GM21528 (cell line): ENCODE data around the gene NFE2.
"Not testable (repeated sequence)": the region's sequence is repeated elsewhere in the genome, so short reads cannot be mapped to it uniquely, and the experiment has no call there.

Experiments used
- ATAC-seq: cut with Tn5 transposase; IDR thresholded peaks from one replicate; pipeline ENCODE4 v1.9.1; 2021; ENCODE audit warnings: mild to moderate bottlenecking, moderate library complexity; ENCODE audit not compliant: unreplicated experiment, low FRiP score

NFE2 gene

DNA sequence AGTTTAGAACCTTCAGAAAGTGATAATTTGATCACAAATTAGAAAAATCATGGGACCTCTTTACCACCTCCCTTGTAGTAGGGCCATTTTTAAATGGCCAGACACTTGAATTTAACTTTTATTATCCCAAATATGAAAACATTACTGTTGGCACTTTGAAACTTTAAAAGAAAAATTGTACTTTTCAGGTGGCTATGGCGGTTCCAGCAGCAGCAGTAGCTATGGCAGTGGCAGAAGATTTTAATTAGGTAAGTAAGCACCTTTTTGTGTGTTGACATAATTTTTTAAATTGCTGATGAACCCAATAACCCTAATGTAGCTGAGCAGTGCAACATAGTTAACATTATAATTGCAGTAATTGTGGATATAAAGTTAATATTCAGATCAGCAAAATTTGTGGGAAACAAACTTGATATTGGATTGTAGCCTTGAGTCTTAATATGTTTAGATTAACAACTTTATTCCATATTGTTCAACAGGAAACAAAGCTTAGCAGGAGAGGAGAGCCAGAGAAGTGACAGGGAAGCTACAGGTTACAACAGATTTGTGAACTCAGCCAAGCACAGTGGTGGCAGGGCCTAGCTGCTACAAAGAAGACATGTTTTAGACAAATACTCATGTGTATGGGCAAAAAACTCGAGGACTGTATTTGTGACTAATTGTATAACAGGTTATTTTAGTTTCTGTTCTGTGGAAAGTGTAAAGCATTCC is 16.6 kb downstream of the NFE2 start:
- not testable (repeated sequence) for ATAC-seq

DNA sequence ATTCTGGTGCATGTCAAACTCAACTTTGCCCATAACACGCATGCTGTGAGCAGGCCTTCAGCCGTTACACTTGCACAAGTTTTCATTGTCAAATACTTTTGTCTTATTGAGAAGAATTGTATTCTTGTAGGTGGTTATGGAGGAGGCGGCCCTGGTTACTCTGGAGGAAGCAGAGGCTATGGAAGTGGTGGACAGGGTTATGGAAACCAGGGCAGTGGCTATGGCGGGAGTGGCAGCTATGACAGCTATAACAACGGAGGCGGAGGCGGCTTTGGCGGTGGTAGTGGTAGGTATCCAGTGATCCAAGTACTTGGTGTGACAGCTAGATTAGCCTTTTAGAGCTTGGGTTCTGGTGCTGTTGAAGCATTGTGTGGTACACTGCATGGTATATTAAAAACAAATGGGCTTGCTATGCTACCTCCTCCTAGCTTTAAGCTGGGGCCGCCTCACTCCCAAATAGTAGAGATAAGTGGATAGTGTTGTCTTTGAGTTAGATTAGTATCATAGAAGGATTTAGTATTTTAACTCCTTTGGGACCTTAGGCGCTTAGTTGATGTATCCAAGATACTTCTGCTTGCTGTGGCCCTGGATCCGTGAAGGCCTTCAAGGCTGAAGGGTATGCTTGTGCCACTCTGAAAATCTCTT is 17.7 kb downstream of the NFE2 start:
- no peak for ATAC-seq

DNA sequence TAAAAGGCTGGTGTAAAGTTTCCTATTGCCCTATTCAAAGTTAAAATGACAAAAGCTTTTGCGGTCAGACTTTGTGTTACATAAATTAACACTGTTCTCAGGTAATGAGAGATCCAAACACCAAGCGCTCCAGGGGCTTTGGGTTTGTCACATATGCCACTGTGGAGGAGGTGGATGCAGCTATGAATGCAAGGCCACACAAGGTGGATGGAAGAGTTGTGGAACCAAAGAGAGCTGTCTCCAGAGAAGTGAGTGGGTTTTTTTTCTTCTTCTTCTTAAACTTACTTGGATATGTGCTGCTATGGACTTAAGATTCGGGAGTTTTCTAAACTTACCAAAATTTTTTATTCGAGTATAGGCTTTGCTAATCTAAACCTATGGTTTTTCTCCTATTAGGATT is 19.1 kb downstream of the NFE2 start:
- not testable (repeated sequence) for ATAC-seq

DNA sequence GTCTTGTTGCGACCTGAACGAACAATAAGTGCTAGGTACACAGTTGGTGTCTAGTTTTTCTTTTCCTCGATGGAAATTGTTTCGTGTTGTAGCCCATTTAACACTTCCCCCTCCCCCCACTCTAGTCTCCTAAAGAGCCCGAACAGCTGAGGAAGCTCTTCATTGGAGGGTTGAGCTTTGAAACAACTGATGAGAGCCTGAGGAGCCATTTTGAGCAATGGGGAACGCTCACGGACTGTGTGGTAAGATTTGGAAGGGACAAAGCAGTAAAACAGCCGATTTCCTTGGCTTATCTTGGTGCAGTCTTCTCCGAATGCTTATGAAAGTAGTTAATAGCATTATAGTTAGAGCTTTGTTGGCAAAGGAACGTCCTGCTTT is 19.6 kb downstream of the NFE2 start:
- not testable (repeated sequence) for ATAC-seq

DNA sequence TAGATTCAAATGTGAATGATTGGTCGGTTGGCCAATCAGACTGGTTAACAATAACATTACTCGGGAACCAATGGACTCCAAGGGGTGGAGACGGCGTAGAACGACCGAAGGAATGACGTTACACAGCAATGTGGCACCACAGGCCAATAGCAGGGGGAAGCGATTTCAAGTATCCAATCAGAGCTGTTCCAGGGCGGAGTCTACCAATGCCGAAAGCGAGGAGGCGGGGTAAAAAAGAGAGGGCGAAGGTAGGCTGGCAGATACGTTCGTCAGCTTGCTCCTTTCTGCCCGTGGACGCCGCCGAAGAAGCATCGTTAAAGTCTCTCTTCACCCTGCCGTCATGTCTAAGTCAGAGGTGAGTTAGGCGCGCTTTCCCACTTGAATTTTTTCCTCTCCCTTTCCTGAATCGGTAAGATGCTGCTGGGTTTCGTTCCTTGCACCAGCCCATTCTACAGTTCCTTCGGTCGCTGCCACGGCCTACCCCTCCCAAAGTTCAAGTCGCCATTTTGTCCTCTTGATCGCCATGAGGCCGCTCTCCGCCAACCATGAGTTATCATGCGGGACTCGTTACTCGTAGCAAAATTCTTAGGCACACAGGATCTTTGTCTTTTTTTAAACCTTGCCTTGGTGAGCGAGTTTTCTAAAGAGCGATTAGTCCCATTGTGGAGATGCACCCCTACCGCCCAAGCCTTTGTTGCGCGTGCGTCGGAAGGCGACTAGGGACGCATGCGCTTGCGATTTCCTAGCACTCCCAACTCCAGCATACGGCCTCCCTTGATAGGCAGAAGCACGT is 20.2 kb downstream of the NFE2 start, which contains the start of gene HNRNPA1:
Gene HNRNPA1, plus strand, starts transcription at position 259 of the 793 bp plus-strand sequence. Its CDS starts 82 bp downstream, at position 341.
- ATAC-seq, result peak; percentile 88

DNA sequence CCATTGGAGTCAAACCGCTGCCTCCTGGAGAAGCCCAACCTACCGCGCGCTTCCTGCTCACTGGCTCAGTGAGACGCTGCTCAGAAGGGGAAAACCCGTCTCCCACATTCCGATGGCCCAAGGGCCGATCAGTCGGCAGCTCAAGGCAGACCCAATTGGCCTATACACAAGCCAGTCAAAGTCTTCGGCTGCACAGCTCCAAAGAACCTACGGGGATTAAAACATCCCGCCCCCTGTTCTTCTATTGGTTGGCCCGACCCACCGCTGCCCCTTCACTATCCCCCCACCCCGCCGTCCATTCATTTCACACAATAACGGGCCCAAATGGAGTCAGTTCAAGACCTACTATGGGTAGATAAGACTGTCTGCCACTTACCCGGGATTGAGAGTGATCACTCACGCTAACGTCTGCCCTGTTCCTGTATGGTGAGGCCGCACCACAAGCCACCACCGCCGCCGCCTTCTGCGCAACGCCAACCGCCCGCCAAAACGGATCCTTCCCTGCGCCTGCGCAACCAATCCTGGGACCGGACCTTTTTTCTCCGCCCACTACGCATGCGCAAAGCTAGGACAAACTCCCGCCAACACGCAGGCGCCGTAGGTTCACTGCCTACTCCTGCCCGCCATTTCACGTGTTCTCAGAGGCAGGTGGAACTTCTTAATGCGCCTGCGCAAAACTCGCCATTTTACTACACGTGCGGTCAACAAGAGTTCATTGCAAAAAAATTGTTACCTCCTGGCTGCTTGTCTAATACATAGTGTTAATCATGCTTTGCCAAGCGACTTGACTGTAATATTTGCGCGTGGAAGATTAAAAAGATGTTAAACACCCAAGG is 21.0 kb downstream of the NFE2 start, which contains the start of gene CBX5:
Gene CBX5, minus strand, starts transcription at position 491 of the 836 bp plus-strand sequence. CDS start 22,472 bp downstream, outside the sequence.
- peak; percentile 67 for ATAC-seq

DNA sequence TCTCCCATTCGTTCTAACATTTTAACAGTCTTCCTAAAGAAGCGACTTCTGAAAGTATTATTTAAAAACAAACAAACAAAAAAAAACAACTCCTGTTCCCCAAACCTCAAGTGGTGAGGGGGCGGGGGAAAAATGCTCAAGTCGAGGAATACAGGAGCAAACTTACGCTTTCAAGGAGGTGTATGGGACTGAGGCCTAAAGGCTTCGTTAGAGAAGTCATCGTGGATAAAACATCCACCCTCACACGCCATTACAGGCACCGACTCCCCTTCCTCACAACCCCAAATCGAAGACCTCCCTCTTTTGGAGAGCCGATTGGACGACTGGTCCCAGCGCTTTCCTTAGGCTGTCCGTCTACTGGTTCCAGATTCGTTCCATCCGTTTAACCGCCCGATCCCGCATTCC is 21.6 kb downstream of the NFE2 start:
- ATAC-seq, result no peak

DNA sequence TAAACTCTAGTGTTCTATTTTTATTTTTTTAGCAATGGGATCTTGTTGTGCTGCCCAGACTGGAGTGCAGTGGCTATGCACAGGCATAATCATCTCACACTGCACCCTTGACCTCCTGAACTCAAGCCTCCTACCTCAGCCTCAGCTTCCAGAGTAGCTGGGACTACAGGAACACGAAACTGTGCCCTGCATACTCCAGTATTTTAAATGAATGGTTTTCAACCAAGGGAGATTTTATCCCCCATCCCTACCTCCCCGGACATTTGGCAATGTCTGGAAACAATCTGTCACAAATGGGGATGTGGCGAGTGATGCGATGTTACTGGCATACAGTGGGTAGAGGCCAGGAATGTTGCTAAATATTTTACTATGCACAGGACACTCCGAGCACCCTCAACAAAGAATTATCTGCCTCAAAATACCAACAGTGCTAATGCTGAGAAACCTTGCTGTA is 23.0 kb downstream of the NFE2 start:
- ATAC-seq, result no peak

DNA sequence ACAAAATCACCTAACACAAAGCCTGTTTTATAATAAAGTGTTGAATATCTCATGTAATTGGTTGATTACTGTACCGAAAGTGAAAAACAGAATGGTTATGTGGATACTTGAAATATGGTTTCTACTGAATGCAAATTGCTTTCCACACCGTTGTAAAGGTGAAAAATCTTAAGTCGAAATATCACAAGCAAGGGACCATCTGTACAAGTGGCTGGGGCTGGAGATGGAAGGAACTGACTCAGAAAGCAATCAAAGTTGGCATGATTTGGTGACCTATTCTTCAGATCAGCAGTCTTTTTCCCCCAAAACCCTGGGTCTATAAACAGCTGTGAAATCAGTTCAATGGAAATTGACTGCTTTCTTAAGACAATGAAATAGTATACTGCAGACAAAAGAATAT is 24.4 kb downstream of the NFE2 start:
- no peak for ATAC-seq

DNA sequence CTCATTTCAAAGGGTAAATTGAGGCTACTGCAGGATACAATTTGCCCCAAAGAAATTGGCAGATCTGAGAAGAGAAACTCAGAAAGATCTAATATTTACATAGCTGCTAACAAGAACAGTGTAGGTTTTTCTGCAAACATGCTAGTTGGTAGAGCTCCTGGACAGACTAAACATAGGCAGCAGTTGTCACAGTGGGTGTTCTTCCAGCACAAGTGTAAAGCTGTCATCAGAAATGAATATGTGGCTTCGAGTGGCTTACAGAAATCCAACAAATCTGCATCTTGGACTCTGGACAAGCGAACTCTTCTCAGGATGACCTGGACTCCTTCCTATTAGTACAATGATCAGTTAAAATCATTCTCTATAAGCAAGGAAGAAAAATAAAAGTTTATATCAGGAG is 26.8 kb downstream of the NFE2 start:
- ATAC-seq, result no peak

DNA sequence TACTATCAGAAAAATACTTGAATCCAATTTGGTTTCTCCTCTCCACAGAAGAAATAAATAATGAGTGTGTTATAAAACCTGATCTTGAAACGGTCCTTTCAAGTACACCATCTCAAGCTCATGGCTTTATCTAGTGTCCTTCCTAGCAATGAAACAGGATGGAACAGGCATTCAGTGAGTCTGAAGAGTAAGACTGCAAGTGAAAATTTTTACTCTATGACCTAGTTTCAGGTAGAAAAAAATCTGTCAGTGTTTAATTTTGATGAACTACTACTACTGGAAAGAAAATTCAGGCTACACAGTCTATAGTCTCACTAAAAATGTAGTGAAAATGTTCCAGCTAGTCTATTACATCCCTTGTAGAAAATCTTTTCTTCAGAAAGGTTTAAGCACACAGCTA is 28.6 kb downstream of the NFE2 start:
- no peak for ATAC-seq

DNA sequence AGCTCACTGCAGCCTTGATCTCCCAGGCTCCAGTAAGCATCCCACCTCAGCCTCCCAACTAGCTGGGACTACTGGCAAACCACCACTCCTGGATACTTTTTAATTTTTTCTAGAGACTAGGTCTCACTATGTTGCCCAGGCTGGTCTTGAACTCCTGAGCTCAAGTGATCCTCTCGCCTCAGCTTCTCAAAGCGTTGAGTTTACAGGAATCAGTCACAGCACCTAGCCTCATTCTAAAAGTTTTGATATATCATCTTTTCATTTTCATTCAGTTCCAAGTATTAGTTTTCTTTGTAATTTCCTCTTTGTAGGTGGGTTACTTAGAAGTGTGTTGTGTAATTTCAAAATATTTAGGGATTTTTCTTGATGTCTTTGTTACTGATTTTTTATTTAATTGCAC is 30.5 kb downstream of the NFE2 start:
- no peak for ATAC-seq

DNA sequence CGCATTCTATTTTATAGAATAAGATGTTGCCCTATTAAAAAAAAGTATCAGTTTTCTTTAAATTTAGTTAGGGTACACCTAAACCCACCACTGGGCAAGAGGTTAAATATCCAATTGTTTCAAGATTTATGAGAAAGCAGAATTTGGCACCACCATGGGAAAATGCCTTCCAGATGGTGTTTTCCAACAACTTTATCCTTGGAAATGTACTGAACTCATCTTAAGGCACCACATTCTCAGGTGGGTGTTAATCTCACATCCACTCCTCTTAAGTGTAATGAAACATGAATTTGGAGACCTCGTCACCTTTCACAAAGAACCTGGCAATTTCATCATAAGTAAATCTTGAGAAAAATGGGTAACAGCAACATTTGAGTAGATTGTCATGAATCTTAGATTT is 34.0 kb downstream of the NFE2 start:
- ATAC-seq, result no peak

DNA sequence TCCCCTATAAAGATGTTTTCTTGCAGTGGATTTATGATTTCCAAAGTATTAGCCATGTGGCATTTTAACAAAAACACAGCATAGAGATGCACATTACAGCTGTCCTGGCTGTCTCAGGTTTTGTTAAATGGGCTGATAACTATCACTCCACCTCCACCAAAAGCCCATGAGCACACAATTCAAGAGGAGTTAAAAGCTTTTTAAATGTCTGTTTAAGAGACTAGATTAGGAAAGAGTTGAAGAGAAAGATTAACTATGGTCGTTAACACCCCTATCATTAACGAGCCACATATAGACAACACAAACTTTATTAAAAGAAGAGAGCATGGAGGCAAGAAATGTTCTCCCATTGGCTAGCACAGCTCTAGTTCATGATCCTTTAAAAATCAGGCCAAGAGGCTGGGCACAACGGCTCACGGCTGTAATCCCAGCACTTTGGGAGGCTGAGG is 35.4 kb downstream of the NFE2 start:
- ATAC-seq, result no peak

DNA sequence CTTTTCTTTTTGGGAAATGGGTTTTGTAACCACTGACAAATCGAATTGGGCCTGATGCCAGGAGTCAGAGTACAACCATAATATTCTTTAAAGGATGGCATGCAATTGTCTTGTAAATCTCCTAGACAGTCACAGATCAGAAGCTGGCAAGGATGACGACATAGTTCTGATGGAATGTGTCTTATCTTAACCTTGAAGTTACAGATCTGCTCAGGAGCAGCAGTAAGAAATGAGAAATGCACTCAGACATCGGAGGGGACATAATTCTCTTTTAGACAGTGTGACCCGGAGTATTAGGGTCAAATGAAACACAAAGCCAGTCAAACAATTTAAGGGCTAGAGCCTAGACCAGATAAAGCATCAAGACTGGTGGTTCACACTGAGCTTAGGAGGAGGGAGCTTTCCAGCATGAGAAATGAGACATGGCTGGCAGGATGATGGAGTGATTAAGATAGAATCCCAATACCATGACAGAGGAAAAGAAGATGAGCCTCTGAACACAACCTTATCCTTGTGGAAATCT is 38.4 kb downstream of the NFE2 start:
- ATAC-seq, result no peak

DNA sequence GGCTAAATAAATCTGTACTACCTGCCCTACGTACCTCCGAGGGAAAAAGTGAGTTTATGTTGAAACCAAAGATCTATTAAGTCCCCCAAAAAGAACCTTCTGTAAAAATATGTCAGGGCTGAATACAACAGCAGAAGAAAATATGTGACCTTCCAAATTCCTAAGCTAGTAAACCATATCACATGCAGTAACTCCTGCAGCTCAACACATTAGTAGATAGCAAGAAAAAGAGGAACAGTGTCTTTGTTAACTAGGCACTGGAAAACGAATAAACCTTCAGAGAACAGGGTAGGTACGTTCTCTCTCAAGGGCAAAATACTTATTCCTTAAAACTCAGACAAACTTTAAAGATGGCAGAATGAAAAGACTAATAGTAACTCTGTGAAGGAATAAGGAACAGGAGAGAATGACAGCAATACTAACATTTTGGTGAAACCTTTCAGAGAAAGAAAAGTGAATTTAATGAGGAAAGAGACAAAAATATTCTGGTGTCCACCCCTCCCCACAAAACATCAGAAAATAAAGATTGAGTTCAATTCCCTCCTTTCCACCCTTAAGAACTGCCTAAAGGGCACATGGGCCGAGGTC is 38.9 kb downstream of the NFE2 start:
- ATAC-seq, result no peak

DNA sequence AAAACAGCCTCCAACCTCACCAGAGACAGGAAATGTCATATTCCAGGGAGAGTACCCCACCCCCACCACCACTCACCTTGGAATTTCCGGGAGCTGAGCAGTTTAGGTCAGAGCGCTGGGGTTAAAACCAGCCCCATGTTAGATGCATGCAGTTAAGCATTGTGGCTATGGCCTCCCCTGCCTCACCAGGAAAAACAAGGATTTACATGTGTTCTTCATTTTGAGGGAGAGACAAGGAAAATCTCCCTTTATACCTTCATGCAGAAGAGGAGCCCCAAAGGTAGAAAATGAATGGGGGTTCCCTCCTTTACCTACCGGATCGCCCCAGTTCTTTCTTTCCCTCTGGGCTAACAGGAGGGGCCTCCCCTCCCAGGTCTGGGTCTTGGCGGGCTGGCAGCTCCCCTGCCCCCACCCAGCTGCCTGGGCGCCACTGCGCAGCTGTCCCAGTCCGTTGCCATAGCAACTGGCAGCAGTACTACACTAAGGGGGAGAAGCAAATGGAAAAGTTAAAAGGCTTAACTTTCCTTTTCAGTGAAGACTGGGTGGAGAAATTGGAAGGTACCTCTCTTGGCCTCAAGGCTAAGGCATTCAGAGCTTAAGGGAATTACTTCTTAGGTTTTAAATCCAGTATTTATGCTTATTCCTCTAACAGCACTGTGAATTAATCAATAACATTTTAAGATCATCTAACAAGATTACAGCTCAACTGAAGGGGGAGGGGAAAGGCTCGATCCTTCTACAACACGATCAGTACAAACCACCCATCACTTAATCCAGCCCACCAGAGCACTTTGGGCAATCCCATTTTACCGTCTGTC is 41.4 kb downstream of the NFE2 start:
- ATAC-seq, result no peak

DNA sequence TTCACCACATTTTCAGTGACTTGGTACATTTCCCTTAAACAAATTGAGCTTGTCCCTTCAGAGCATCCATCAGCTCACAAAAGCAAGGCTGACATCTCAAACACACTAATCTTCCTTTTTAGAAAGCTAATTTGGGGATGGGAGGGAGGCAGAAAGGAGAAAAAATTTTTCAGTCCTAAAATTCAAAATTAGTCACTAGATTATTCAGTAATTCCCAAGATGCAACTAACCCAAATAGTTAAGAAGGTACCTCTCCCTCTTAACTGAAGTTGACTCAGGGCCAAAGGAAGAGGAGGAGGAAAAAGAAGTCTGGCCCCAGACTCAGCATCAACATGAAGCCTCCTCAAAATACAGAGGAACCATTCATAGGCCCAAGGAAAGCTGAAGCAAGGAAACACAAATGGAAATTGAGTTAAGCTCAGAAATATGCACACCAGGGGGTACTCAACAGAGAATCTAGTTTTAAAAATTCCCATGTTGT is 42.6 kb downstream of the NFE2 start:
- no peak for ATAC-seq

DNA sequence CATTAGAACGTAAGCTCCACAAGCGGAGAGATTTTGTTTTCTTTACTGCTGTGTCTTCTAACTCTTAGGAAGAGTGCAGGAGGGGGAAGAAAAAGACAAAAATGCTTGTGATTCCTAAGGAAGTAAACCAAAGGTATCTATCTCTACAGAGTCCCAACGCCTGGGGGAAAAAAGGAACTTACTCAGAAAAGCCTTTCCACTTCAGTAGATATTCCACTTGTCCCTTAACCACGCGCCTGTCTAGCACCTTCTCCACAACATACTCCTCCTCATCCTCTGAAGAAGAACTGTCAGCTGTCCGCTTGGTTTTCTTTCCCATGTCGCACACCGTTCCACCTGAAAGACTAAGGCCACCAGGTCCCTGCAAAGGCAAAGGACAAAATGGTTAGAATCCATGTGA is 43.5 kb downstream of the NFE2 start:
- ATAC-seq, result no peak
